HepG2 (cell line): ENCODE results near the gene SCAMP3. TPM values are rescaled to one million over a fixed set of nuclear protein-coding genes. Genes with fewer than 3 reads are reported as not detected.

Source experiments
- ATAC-seq: fragments of 200-7000 bp; cut with Tn5 transposase; 3 replicates; pipeline ENCODE4 v1.9.1; 2020; ENCODE audit warnings: mild to moderate bottlenecking, moderate library complexity
- BruUV-seq: library from RNA; stranded (reverse); fragments of 400-500 nt; replicated peaks from 2 replicates; lab custom pipeline; 2021; lab: Mats Ljungman, UMichigan
- CTCF ChIA-PET: fragments of 300-600 bp; formaldehyde crosslinking; extraction: SDS; loops from one replicate; lab custom pipeline; 2021; ENCODE audit warnings: low total read pairs, inconsistent platforms, low intra/inter-chr PET ratio; lab: Yijun Ruan, JAX
- POLR2A ChIA-PET: fragments of 350-600 bp; sonication (Branson Sonifier 250); formaldehyde crosslinking; loops from one replicate; lab custom pipeline; 2020; ENCODE audit warnings: antibody characterized with exemption, inconsistent platforms; lab: Yijun Ruan, JAX
- DNase-seq: peaks from one replicate; pipeline ENCODE4 v3.0.0-alpha.2; 2015; ENCODE audit warnings: low spot score
- FAIRE-seq: peaks from 3 replicates; lab custom pipeline; 2011; peaks lifted over from hg19 to GRCh38; lab: Jason Lieb, UNC
- H2AFZ ChIP-seq: one replicate; pipeline ENCODE4 v1.6.1; 2011; ENCODE audit warnings: low read length, inconsistent platforms
- H3K27ac ChIP-seq: fragments of 300-600 bp; 3 replicates; pipeline ENCODE4 v1.8.0; 2011; ENCODE audit warnings: mixed run types, mild to moderate bottlenecking, mixed read lengths, low read length, inconsistent platforms; ENCODE audit not compliant: insufficient read depth; ENCODE audit errors: extremely low read length
- H3K27me3 ChIP-seq, 2 experiments: fragments of 200-600 bp in 1 of 2; 2 replicates in 1 of 2; 3 replicates in 1 of 2; pipeline versions ENCODE4 v1.6.0 to v1.8.0; 2011; ENCODE audit warnings: low read length in 2 of 2, mild to moderate bottlenecking in 2 of 2, moderate library complexity in 2 of 2, inconsistent platforms in 1 of 2; ENCODE audit not compliant: insufficient read depth in 2 of 2, control insufficient read depth in 1 of 2
- H3K36me3 ChIP-seq, 2 experiments: fragments of 200-600 bp in 1 of 2; replicated peaks in 1 of 2; 2 replicates in 1 of 2; 3 replicates in 1 of 2; pipeline versions ENCODE4 v1.5.1 to v1.8.0; 2011; ENCODE audit warnings: low read length in 2 of 2, inconsistent platforms in 1 of 2; ENCODE audit not compliant: insufficient read depth in 2 of 2, control insufficient read depth in 1 of 2
- H3K4me1 ChIP-seq: 2 replicates; pipeline ENCODE4 v1.5.1; 2012; ENCODE audit warnings: low read length, inconsistent platforms; ENCODE audit not compliant: insufficient read depth
- H3K4me2 ChIP-seq: 2 replicates; pipeline ENCODE4 v1.6.0; 2011; ENCODE audit warnings: low read depth, low read length, inconsistent platforms
- H3K4me3 ChIP-seq, 3 experiments: fragments of 200-600 bp in 1 of 3; sonication (generic), shearing (Covaris generic) in 1 of 3; replicated peaks in 1 of 3; 2 replicates each; pipeline ENCODE4 v1.5.1; 2011 to 2016; ENCODE audit warnings: low read length in 3 of 3, inconsistent platforms in 2 of 3, low read depth in 2 of 3, mild to moderate bottlenecking in 2 of 3, control low read depth in 1 of 3, mixed read lengths in 1 of 3; ENCODE audit not compliant: insufficient read depth in 1 of 3
- H3K79me2 ChIP-seq: one replicate; pipeline ENCODE4 v1.6.1; 2011; ENCODE audit warnings: low read length, inconsistent platforms; ENCODE audit not compliant: insufficient read depth
- H3K9ac ChIP-seq: 2 replicates; pipeline ENCODE4 v1.6.0; 2011; ENCODE audit warnings: mild to moderate bottlenecking, low read depth, low read length, inconsistent platforms; ENCODE audit not compliant: insufficient read depth
- H3K9me3 ChIP-seq: 2 replicates; pipeline ENCODE4 v1.5.1; 2012; ENCODE audit warnings: mild to moderate bottlenecking, low read length
- H4K20me1 ChIP-seq: 2 replicates; pipeline ENCODE4 v1.6.0; 2011; ENCODE audit warnings: inconsistent platforms, mild to moderate bottlenecking, low read length, moderate library complexity; ENCODE audit not compliant: insufficient read depth
- AKAP8 ChIP-seq: sonication (generic); formaldehyde crosslinking; IDR thresholded peaks from 2 replicates; pipeline ENCODE4 v1.5.1; 2020; ENCODE audit warnings: mild to moderate bottlenecking, missing genetic modification reagents
- BATF2 ChIP-seq: sonication (generic); formaldehyde crosslinking; IDR thresholded peaks from 2 replicates; pipeline ENCODE4 v1.8.0; 2022; ENCODE audit warnings: mild to moderate bottlenecking, missing genetic modification reagents, moderate library complexity
- MATR3 ChIP-seq: sonication (generic); formaldehyde crosslinking; IDR thresholded peaks from 2 replicates; pipeline ENCODE4 v1.4.0; 2020; ENCODE audit warnings: missing genetic modification reagents
- PREB ChIP-seq: sonication (generic); formaldehyde crosslinking; IDR thresholded peaks from 2 replicates; pipeline ENCODE4 v1.4.0; 2020; ENCODE audit warnings: missing genetic modification reagents
- TBP ChIP-seq: sonication (generic); formaldehyde crosslinking; IDR thresholded peaks from 2 replicates; pipeline ENCODE4 v1.5.0; 2020; ENCODE audit warnings: missing genetic modification reagents
- ZFP37 ChIP-seq: sonication (generic); formaldehyde crosslinking; IDR thresholded peaks from 2 replicates; pipeline ENCODE4 v1.4.0; 2020; ENCODE audit warnings: missing genetic modification reagents, borderline replicate concordance
- ZNF160 ChIP-seq: sonication (generic); formaldehyde crosslinking; IDR thresholded peaks from 2 replicates; pipeline ENCODE4 v1.8.0; 2022; ENCODE audit warnings: mild to moderate bottlenecking, inconsistent platforms, missing genetic modification reagents
- whole genome bisulfite sequencing: methylation state at CpG from one replicate; pipeline ENCODE4 v1.1.6; 2017; ENCODE audit warnings: low lambda C conversion rate; 5-methylcytosine and 5-hydroxymethylcytosine counted together
- in situ Hi-C: cut with HindIII; loops from 2 replicates; pipeline ENCODE4 v1.10.0; 2017; ENCODE audit warnings: low pct_unique_long_range_greater_than_20kb; ENCODE audit not compliant: extremely low pct_ligation_motif_present
- intact Hi-C: fragments of 100-400 bp; cut with micrococcal nuclease; formaldehyde crosslinking; loops from one replicate; pipeline ENCODE4 v1.10.0; 2022; ENCODE audit not compliant: unreplicated experiment
- polyA plus RNA-seq, 8 experiments: library from polyadenylated mRNA; depleted of rRNA in 3 of 8; stranded (reverse) in 7 of 8; unstranded in 1 of 8; fragments of >200 nt; fragmentation: Illumina TruSeq in 4 of 8; extraction: Trizol in 4 of 8; gene quantifications; 2 replicates each; pipeline versions ENCODE4 v1.2.1 to v1.2.3, GENCODE V29; 2011 to 2016; ENCODE audit warnings: low read depth in 4 of 8, missing spikeins in 1 of 8, mixed read lengths in 1 of 8; ENCODE audit not compliant: insufficient read depth in 1 of 8
- total RNA-seq, 5 experiments: library from RNA; depleted of rRNA; stranded (reverse); fragments of >200 nt; fragmentation: Illumina TruSeq; extraction: Trizol; gene quantifications; 2 replicates each; pipeline ENCODE4 v1.2.3, GENCODE V29; 2016; ENCODE audit warnings: low read depth in 1 of 5
- TF ChIP-seq, protein P1 (sequence below): sonication (generic); formaldehyde crosslinking; conservative IDR thresholded peaks from 2 replicates; pipeline ENCODE4 v1.4.0; 2020; ENCODE audit warnings: mild to moderate bottlenecking, missing genetic modification reagents, moderate library complexity
- TF ChIP-seq, protein P2 (sequence below): sonication (generic); formaldehyde crosslinking; IDR thresholded peaks from 2 replicates; pipeline ENCODE4 v1.4.0; 2020; ENCODE audit warnings: mild to moderate bottlenecking, missing genetic modification reagents

The SCAMP3 gene
- total and polyA plus RNA-seq, 2 of the 13 experiments (the other 11 are each of a cell fraction or from before 2014, with no cell fraction given) = 46.8 to 83.3 TPM

- ATAC-seq = no peak
- TF ChIP-seq AKAP8 (CRISPR knock-in tag) = no peak
- no peak for TF ChIP-seq PREB (CRISPR knock-in tag)
- TF ChIP-seq, protein P1, sequence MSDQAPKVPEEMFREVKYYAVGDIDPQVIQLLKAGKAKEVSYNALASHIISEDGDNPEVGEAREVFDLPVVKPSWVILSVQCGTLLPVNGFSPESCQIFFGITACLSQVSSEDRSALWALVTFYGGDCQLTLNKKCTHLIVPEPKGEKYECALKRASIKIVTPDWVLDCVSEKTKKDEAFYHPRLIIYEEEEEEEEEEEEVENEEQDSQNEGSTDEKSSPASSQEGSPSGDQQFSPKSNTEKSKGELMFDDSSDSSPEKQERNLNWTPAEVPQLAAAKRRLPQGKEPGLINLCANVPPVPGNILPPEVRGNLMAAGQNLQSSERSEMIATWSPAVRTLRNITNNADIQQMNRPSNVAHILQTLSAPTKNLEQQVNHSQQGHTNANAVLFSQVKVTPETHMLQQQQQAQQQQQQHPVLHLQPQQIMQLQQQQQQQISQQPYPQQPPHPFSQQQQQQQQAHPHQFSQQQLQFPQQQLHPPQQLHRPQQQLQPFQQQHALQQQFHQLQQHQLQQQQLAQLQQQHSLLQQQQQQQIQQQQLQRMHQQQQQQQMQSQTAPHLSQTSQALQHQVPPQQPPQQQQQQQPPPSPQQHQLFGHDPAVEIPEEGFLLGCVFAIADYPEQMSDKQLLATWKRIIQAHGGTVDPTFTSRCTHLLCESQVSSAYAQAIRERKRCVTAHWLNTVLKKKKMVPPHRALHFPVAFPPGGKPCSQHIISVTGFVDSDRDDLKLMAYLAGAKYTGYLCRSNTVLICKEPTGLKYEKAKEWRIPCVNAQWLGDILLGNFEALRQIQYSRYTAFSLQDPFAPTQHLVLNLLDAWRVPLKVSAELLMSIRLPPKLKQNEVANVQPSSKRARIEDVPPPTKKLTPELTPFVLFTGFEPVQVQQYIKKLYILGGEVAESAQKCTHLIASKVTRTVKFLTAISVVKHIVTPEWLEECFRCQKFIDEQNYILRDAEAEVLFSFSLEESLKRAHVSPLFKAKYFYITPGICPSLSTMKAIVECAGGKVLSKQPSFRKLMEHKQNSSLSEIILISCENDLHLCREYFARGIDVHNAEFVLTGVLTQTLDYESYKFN = no peak
- no peak for TF ChIP-seq ZFP37 (CRISPR knock-in tag)
- no peak for TF ChIP-seq BATF2
- no peak for TF ChIP-seq ZNF160 (CRISPR knock-in tag)
- TF ChIP-seq, protein P2, sequence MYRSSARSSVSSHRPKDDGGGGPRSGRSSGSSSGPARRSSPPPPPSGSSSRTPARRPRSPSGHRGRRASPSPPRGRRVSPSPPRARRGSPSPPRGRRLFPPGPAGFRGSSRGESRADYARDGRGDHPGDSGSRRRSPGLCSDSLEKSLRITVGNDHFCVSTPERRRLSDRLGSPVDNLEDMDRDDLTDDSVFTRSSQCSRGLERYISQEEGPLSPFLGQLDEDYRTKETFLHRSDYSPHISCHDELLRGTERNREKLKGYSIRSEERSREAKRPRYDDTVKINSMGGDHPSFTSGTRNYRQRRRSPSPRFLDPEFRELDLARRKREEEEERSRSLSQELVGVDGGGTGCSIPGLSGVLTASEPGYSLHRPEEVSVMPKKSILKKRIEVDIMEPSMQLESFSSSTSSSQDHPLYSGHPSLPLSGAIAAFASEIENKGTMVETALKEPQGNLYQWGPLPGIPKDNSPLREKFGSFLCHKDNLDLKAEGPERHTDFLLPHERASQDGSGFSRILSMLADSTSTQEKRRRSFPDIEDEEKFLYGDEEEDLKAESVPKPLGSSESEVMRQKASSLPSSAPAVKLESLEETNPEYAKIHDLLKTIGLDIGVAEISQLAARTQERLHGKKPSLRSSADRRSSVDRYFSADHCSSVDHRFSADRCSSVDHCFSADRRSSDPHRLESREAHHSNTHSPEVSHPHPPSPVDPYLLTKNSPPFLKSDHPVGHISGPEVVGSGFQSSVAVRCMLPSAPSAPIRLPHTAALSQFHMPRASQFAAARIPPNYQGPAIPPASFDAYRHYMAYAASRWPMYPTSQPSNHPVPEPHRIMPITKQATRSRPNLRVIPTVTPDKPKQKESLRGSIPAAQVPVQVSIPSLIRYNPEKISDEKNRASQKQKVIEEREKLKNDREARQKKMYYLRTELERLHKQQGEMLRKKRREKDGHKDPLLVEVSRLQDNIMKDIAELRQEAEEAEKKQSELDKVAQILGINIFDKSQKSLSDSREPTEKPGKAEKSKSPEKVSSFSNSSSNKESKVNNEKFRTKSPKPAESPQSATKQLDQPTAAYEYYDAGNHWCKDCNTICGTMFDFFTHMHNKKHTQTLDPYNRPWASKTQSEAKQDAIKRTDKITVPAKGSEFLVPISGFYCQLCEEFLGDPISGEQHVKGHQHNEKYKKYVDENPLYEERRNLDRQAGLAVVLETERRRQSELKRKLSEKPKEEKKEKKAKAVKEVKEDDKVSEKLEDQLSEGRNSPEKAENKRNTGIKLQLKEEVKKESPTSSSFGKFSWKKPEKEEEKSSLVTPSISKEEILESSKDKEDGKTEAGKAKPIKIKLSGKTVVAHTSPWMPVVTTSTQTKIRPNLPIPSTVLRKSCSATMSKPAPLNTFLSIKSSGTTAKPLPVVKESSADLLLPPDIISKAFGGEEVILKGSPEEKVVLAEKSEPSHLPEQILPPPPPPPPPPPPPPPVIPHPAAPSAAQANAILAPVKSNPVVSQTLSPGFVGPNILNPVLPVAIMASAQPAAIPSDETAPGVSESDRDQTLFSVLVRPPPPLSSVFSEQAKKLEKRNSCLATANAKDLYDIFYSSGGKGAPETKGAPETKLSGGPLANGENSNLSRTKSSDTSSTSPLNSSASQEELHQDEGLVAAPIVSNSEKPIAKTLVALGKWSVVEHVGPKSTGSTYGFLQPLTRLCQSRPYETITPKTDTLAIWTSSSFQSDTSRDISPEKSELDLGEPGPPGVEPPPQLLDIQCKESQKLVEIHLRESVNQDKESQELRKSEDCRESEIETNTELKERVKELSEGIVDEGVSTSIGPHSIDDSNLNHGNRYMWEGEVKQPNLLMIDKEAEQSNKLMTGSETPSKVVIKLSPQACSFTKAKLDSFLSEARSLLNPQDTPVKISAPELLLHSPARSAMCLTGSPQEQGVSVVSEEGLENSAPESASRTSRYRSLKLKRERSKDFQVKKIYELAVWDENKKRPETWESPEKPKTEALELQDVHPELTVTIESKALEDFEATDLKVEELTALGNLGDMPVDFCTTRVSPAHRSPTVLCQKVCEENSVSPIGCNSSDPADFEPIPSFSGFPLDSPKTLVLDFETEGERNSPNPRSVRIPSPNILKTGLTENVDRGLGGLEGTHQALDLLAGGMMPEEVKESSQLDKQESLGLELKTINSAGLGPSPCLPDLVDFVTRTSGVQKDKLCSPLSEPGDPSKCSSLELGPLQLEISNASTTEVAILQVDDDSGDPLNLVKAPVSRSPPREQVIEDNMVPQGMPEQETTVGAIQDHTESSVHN (CRISPR knock-in tag) = no peak
- no peak for TF ChIP-seq MATR3 (CRISPR knock-in tag)
- no peak for TF ChIP-seq TBP
These were observed 14.2 kb downstream of the SCAMP3 start for GRCh38 chr1:155247667-155248553.

More at GRCh38 chr1:155247667-155248553, 14.2 kb downstream of the SCAMP3 start:
- no peaks in the 10 kb centered on the region for H4K20me1 ChIP-seq
- no peaks in the 10 kb centered on the region for H3K27me3 ChIP-seq
- DNase-seq (no peak), FAIRE-seq (no peak)
- H3K27ac ChIP-seq = no peak overlapping the region
- no peak overlapping the region for H3K4me2 ChIP-seq
- 97% methylated on average over 16 of the region's 26 CpGs for WGBS
- H3K9ac ChIP-seq = no peak overlapping the region
- H3K9me3 ChIP-seq = no peaks in the 10 kb centered on the region
- no TSS peak for BruUV-seq
- H3K79me2 ChIP-seq = no peaks in the 10 kb centered on the region
- no peak overlapping the region for H3K4me3 ChIP-seq
- H2AFZ ChIP-seq = no peak overlapping the region
- CTCF ChIA-PET = no interaction called here
- intact Hi-C loops = no loop called here
- peaks cover 23% of the 10 kb centered on the region for H3K4me1 ChIP-seq
- in situ Hi-C loops = loop anchor here (10.0 kb wide), 1 partner anchor 347 kb away; no protein-coding TSS in a partner anchor
- POLR2A ChIA-PET = no interaction called here
- peaks cover 1 to 9% of the 10 kb centered on the region in 2 experiments; a peak in 2 of 5 replicates for H3K36me3 ChIP-seq
